HG02981 (cell line): ENCODE results near the gene SLC38A5.

Experiments used
- ATAC-seq: cut with Tn5 transposase; IDR thresholded peaks from one replicate; pipeline ENCODE4 v1.9.1; 2021; ENCODE audit warnings: mild to moderate bottlenecking, moderate library complexity; ENCODE audit not compliant: unreplicated experiment

The SLC38A5 gene

GRCh38 chrX:48492293-48492910 lies 22.3 kb upstream of the SLC38A5 start:
- ATAC-seq: no peak

DNA sequence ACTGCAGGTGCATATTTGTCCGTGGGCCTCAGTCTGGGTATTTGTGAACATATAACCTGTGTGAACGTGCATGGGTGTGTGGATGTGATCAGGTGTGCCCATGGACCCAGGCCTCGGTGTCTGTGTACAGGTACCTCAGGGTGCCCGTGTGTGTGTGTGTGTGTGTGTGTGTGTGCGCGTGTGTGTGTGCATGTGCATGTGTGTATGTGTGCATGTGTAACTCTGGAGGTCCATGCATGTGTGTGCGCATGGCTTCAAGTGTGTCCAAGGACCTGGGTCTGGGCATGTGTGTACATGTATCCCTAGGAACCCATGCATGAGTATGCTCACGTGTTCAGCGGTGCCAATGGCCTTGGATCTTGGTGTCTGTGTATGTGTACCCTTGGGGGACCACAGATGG lies 21.7 kb upstream of the SLC38A5 start:
- ATAC-seq: no peak

DNA sequence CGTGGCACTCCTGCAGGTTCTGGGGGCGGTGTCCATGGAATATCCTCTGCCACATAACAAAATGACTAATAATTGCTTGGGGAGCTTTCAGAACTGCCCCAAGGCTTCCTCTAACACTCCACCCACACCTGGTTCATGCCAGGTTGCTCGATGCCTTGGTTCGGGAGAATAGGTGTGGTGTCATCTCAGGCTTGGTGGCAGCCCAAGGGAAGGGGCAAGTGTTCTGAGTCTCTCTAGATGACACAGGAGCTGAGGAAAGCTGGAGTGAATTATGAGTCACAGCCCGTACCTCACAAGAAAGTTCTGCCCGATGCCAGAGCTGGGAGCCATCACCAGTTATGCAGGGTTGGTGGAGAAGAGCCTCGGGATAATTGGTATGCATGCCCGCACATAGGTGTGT lies 20.6 kb upstream of the SLC38A5 start:
- ATAC-seq: no peak

- no peak for ATAC-seq
Observed at GRCh38 chrX:48489892-48490291, 19.8 kb upstream of the SLC38A5 start.

GRCh38 chrX:48489296-48489695 lies 19.2 kb upstream of the SLC38A5 start:
- no peak for ATAC-seq

GRCh38 chrX:48488034-48488433 lies 18.0 kb upstream of the SLC38A5 start:
- no peak for ATAC-seq

DNA sequence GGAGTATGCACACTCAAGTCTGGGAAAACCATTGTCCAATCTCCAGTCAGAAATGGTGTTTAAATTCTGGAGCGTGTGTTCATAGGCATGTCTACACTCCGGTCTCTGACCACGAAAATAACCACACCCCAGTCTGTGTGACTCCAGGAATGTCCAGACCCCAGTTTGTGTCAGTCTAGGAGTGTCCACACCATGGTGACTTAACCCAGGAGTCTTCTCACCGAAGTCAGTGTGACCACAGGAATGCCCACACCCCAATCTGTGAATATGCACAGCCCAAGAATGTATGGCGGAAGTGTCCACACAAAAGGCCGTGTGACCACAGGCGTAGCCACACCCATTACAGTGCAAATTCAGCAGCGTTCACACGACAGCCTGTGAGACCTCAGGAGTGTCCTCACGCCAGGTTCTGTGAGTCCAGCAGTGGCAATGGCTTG lies 17.3 kb upstream of the SLC38A5 start:
- no peak for ATAC-seq

DNA sequence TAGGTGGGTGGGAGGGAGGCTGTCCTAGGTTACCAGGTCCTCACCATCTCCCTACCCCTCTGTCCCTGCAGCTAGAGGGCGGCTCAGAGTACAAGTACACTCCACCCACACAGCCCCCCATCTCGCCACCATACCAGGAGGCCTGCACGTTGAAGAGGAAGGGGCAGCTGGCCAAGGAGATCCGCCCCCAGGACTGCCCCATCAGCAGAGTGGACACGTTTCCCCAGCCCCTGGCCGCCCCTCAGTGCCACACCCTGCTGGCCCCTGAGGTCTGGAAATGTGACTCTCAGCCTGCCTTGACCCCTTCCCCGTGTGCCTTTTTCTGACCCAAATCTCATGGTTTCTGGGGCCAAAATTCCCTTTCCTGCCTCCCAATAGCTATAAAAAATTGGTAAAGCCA lies 12.5 kb upstream of the SLC38A5 start:
- ATAC-seq: no peak

DNA sequence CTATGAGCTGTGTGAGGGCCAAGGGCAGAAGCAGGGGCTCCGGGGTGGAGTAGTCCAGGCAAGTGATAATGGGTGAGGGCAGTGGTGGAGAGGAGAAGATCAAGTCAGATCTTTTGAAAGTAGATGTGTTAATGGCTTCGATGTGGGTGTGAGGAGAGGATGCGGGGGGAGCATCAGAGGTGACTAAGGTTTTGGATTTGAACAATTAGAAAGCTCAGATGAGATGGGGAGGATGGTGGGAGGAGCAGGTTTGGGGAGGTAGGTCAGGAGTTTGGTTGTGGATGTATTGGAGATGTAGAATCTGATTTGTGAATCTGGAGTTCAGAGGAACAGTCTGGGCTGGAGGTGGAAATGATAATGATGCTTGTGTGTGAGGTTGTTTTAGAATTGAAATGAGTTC lies 10.5 kb upstream of the SLC38A5 start:
- ATAC-seq: no peak

- ATAC-seq: no peak
Observed at GRCh38 chrX:48480142-48480541, 10.1 kb upstream of the SLC38A5 start.

DNA sequence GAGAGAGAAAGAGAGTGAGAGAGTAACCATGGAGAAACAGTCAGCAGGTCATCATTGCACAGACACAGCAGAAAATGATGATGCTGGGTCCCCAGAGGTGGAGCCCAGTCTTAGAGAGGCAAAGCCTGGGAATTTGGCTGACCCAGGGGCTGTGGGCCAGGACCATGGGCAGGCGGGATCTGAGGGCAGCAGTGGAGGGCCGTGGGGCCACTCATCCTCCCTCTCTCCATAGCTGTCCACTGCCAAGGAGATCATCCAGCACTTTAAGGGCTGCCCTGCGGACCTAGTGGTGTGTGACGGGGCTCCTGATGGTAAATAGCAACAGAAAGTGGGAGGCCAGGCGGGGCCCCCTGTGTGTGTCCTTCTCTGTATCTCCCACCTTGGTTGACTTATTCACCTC lies 8.7 kb upstream of the SLC38A5 start:
- no peak for ATAC-seq

DNA sequence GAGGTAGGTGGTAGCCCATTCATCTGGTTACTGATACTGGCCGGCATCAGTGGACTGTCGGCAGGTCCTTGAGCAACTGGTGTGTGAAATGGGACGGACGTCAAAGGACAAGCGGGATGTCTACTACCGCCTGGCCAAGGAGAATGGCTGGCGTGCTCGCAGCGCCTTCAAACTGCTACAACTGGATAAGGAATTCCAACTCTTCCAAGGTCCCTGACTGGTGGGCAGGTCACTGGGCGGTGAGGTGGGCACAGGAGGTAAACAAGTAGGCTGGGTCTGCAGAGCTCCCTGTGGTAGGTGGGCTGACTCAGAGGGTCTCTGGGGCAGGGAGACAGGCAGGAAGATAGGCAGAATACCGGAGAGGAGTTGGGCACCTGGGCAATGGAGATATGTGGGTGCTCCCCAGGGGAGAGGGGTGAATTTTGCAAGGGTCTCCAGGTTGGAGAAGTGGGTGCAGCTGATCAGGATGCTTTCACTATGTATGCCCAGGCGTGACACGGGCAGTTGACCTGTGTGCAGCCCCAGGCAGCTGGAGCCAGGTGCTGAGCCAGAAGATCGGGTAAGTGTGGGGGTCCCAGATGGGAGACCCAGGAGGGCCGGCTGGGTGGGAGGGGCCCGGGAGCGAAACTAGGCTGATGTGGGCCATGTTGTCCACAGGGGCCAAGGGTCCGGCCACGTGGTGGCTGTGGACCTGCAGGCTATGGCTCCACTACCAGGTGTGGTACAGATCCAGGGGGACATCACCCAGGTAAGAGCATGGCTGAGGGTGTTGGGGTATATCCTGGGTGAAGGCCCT lies 8.1 kb upstream of the SLC38A5 start:
- no peak for ATAC-seq

- no peak for ATAC-seq
Observed at GRCh38 chrX:48476919-48477318, 6.9 kb upstream of the SLC38A5 start.

- ATAC-seq: peak; percentile 91
Observed at GRCh38 chrX:48475774-48476577, 5.9 kb upstream of the SLC38A5 start, which contains the start of gene FTSJ1. TSS of gene FTSJ1 (plus strand) at chrX:48476199. CDS start at chrX:48478048, 1,849 bp downstream.

GRCh38 chrX:48475296-48475695 lies 5.2 kb upstream of the SLC38A5 start:
- no peak for ATAC-seq

DNA sequence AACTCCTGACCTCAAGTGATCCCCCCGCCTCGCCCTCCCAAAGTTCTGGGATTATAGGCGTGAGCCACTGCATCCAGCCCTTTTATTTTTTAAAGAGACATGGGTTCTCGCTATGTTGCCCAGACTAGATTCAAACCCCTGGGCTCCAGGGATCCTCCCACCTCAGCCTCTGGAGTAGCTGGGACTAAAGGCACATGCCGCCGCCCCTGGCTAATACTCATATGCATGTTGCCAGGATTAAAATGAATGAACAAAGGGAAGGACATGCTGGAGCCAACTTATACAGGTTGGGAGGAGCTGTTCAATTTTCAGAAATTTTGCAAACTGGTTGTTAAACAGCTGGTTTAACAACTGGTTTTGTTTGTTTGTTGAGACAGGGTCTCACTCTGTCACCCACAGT lies 4.5 kb upstream of the SLC38A5 start:
- no peak for ATAC-seq

DNA sequence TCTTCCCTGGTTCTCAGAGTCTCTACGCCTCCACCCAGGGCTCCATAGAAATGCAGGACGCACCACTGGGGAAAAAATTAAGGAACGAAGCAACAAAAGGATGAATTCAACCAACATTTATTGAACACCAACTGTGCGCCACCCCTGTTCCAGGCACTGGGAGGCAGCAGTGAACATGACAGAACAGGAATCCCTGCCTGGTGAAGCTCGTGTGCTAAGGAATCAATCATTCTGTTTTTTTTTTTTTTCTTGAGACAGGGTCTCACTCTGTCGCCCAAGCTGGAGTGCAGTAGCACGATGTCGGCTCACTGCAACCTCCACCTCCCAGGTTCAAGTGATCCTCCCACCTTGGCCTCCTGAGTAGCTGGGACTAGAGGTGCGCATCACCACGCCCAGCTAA lies 4.1 kb upstream of the SLC38A5 start:
- ATAC-seq: no peak

DNA sequence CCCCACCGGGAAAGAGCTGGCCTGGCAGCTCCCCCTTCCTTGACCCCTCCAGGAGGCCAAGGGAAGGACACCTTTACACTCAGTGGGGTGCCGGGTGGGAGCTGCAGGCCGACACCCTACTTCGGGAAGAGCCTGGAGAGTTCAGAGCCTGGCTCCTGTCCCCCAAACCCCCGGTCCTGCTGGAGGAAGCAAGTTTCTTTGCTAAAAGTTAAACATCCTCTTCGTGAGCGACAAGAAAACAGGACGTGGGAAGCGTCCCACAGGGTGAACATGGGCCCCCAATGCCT lies 3.6 kb upstream of the SLC38A5 start:
- ATAC-seq: no peak

DNA sequence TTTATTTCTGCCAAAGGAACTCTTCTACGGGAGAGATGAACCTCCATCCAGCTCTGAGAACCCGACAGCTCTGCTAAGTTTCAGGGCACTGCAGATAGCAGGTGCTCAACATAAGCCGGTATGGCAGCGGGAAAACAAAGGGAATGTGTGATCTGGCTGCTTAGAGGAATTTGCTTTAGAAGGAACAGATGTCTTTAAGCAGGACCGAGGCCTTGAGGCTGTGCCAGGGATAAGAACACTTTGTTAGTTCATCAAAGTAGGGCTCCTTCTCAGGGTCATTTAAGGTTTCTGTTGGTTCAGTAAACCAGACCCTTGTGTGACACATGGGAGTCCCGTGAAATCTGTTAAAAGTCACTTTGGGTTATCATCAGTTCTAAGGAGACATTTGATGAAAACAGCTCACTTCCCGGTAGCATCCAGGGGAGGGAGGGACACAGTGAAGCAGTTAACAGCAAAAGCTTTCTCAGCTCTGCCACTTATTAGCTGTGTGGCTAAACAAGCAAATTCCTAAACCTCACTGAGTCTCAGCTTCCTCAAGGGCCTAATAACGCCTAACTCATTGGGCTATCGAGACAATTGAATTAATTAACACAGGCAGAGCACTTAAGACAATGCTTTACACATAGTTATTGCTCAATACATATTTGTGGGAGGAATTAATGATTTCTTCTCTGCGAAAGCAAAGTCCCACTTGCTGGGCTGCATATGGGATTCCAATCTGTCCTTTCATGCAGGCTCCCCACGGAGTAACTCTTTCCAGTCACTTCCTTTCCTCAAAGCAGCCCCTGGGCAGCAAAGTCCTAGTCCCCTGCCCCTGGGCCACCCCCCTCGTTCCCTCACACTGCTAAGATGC lies 3.0 kb upstream of the SLC38A5 start:
- no peak for ATAC-seq

DNA sequence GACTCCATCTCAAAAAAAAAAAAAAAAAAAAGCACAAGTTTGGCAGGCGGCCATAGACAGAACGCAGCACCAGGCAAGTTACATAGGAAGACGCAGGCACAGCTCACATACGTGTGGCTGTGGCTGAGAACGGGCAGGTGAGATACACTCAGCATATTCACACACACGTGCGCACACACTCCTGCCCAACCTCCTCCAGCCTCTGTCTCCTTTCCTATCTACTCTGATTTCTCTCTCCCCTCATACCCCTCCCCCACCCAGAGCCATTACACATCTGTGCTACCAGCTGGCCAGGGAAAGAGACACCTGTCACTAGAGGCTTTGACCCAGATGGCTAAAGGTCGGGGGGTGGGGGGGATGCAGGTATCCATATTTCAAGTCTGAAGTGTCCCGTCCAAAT lies 2.2 kb upstream of the SLC38A5 start:
- no peak for ATAC-seq

DNA sequence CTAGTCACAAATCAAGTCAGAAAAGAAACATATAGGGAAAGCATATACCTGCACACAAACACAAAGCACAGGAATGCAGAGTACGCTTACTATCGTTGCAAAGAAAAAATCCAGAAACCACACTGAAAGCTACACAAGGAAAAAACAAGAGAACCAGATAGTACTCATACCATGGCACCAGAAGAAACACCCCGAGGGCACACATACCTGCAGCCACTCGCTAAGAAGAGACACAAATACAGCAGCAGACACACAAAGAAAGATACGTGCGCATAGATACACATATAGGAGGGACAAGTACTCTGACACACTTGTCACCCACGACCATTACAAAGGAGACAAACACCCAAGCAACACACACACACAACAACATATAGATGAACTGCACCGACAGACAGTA lies 1.4 kb upstream of the SLC38A5 start:
- no peak for ATAC-seq
